SH-SY5Y (cell line): ENCODE data around the gene SURF4.

Experiments
- GATA2 ChIP-seq: IDR thresholded peaks from 2 replicates; pipeline ENCODE4 v1.6.1; 2011; ENCODE audit warnings: mild to moderate bottlenecking, low read depth, low read length
- GATA3 ChIP-seq: IDR thresholded peaks from 2 replicates; pipeline ENCODE4 v1.6.1; 2011; ENCODE audit warnings: low read depth, mild to moderate bottlenecking, low read length, moderate library complexity

DNA sequence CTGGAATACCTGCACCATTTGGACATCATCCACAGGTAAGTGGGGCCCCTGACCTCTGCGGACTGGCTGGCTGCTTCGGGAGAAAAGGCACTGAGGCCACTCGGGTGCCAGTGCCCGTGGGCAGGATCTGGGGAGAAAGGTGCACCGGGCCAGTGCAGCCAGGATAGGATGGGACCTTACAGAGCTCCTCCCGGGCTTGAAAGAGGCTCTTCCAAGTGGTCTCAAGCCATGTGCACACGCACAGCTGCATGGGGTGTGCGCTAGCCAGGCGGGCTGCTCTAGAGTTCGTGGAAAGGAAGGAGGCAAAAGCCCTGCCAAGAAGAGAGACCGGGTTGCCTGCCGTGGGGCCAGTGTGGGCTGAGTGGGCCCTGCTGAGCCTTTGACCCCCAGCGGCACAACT lies 13.7 kb upstream of the SURF4 start:
- TF ChIP-seq GATA2 (no peak), GATA3 (no peak)
